SK-N-SH (cell line): Measurements from ENCODE around the gene DCDC1. TPM values are rescaled to one million over a fixed set of nuclear protein-coding genes. Genes with fewer than 3 reads are reported as not detected.

ENCODE experiments used
- CTCF ChIA-PET: fragments of 300-600, 350-600 bp; formaldehyde crosslinking; extraction: SDS; loops from one replicate; lab custom pipeline; 2021; lab: Yijun Ruan, JAX
- POLR2A ChIA-PET: fragments of 350-600 bp; sonication (Branson Sonifier 250); formaldehyde crosslinking; extraction: SDS; loops from one replicate; lab custom pipeline; 2020; ENCODE audit warnings: antibody characterized with exemption, inconsistent platforms; lab: Yijun Ruan, JAX
- DNase-seq: peaks from one replicate; pipeline ENCODE4 v3.0.0; 2012
- H2AFZ ChIP-seq: fragments of 200-600 bp; sonication (generic); 2 replicates; pipeline ENCODE4 v1.8.1; 2016; ENCODE audit warnings: antibody characterized with exemption, mild to moderate bottlenecking, low read depth
- H3F3A ChIP-seq: fragments of 200-600 bp; sonication (generic); replicated peaks from 2 replicates; pipeline ENCODE3; 2016; ENCODE audit warnings: antibody characterized with exemption, mild to moderate bottlenecking; ENCODE audit not compliant: insufficient read depth
- H3K27ac ChIP-seq, 2 experiments: fragments of 200-500 bp in 1 of 2; fragments of 200-600 bp in 1 of 2; sonication (Bioruptor generic) in 1 of 2; sonication (generic), shearing (Covaris generic) in 1 of 2; 2 replicates each; pipeline versions ENCODE4 v1.5.1 to v1.6.1; 2014 to 2016; ENCODE audit warnings: low read depth in 2 of 2, inconsistent platforms in 1 of 2, low read length in 1 of 2, mild to moderate bottlenecking in 1 of 2, mixed read lengths in 1 of 2
- H3K27me3 ChIP-seq: fragments of 200-600 bp; sonication (generic), shearing (Covaris generic); 2 replicates; pipeline ENCODE4 v1.6.1; 2016; ENCODE audit warnings: mixed run types; ENCODE audit not compliant: insufficient read depth
- H3K36me3 ChIP-seq, 2 experiments: fragments of 200-500 bp in 1 of 2; fragments of 200-600 bp in 1 of 2; sonication (Bioruptor generic) in 1 of 2; sonication (generic) in 1 of 2; replicated peaks in 1 of 2; 2 replicates each; pipeline versions ENCODE3 to v1.5.1; 2014 to 2016; ENCODE audit warnings: low read length in 1 of 2, mild to moderate bottlenecking in 1 of 2; ENCODE audit not compliant: insufficient read depth in 2 of 2, control insufficient read depth in 1 of 2
- H3K4me1 ChIP-seq, 2 experiments: fragments of 200-500 bp in 1 of 2; fragments of 200-600 bp in 1 of 2; sonication (Bioruptor generic) in 1 of 2; sonication (generic), shearing (Covaris generic) in 1 of 2; 2 replicates each; pipeline versions ENCODE4 v1.5.1 to v1.6.1; 2014 to 2016; ENCODE audit warnings: low read depth in 1 of 2, low read length in 1 of 2, mixed run types in 1 of 2; ENCODE audit not compliant: insufficient read depth in 2 of 2, control insufficient read depth in 1 of 2
- H3K4me2 ChIP-seq: fragments of 200-600 bp; sonication (generic), shearing (Covaris generic); 2 replicates; pipeline ENCODE4 v1.6.1; 2017; ENCODE audit warnings: mixed run types
- H3K4me3 ChIP-seq, 2 experiments: fragments of 200-500 bp in 1 of 2; fragments of 200-600 bp in 1 of 2; sonication (Bioruptor generic) in 1 of 2; sonication (generic), shearing (Covaris generic) in 1 of 2; 2 replicates each; pipeline versions ENCODE4 v1.5.1 to v1.8.1; 2014 to 2016; ENCODE audit warnings: low read depth in 2 of 2, inconsistent platforms in 1 of 2, low read length in 1 of 2, mild to moderate bottlenecking in 1 of 2, mixed read lengths in 1 of 2, moderate library complexity in 1 of 2
- H3K79me2 ChIP-seq: fragments of 200-600 bp; sonication (generic); 2 replicates; pipeline ENCODE4 v1.8.1; 2017; ENCODE audit warnings: mild to moderate bottlenecking; ENCODE audit not compliant: insufficient read depth
- H3K9ac ChIP-seq: fragments of 200-600 bp; sonication (generic); 2 replicates; pipeline ENCODE4 v1.6.1; 2017; ENCODE audit warnings: mixed run types
- H3K9me2 ChIP-seq: fragments of 200-600 bp; sonication (generic); 2 replicates; pipeline ENCODE4 v1.6.1; 2017; ENCODE audit warnings: mixed run types
- H3K9me3 ChIP-seq: fragments of 200-600 bp; sonication (generic); 2 replicates; pipeline ENCODE4 v1.6.1; 2017; ENCODE audit warnings: mixed run types, mild to moderate bottlenecking, moderate library complexity
- H4K20me1 ChIP-seq: fragments of 200-600 bp; sonication (generic); 2 replicates; pipeline ENCODE4 v1.6.1; 2017; ENCODE audit warnings: mild to moderate bottlenecking, mixed run types; ENCODE audit not compliant: insufficient read depth
- CHD2 ChIP-seq: fragments of 150-350 bp; IDR thresholded peaks from 2 replicates; pipeline ENCODE4 v1.6.1; 2018; ENCODE audit warnings: low read length; ENCODE audit not compliant: partially characterized antibody
- CTCF ChIP-seq: fragments of 200-600 bp; sonication (generic); IDR thresholded peaks from 2 replicates; pipeline ENCODE4 v1.6.1; 2017; ENCODE audit warnings: antibody characterized with exemption, mild to moderate bottlenecking, moderate library complexity
- FOXJ3 ChIP-seq: sonication (generic); formaldehyde crosslinking; IDR thresholded peaks from 2 replicates; pipeline ENCODE4 v1.5.1; 2020; ENCODE audit warnings: mild to moderate bottlenecking, missing genetic modification reagents
- FOXM1 ChIP-seq: IDR thresholded peaks from 2 replicates; pipeline ENCODE4 v1.4.0; 2012; ENCODE audit warnings: low read depth, mild to moderate bottlenecking
- GATA2 ChIP-seq: sonication (generic); formaldehyde crosslinking; IDR thresholded peaks from 2 replicates; pipeline ENCODE4 v1.5.0; 2020; ENCODE audit warnings: mild to moderate bottlenecking, missing genetic modification reagents
- MEF2A ChIP-seq: IDR thresholded peaks from 2 replicates; pipeline ENCODE4 v1.4.0; 2012; ENCODE audit warnings: low read depth, borderline replicate concordance
- RFX5 ChIP-seq: IDR thresholded peaks from 2 replicates; pipeline ENCODE4 v1.6.1; 2012; ENCODE audit warnings: mild to moderate bottlenecking, improper control_type of control experiment, low read length
- YY1 ChIP-seq: IDR thresholded peaks from 2 replicates; pipeline ENCODE4 v1.4.0; 2012; ENCODE audit warnings: low read depth, mild to moderate bottlenecking
- WGBS: methylation state at CpG from one replicate; pipeline ENCODE4 v1.1.6; 2017; ENCODE audit warnings: low lambda C conversion rate; 5-methylcytosine and 5-hydroxymethylcytosine counted together
- polyA plus RNA-seq, 3 experiments: library from polyadenylated mRNA; depleted of rRNA; stranded (reverse); fragments of >200 nt; gene quantifications; 2 replicates each; pipeline ENCODE4 v1.2.3, GENCODE V29; 2012
- TF ChIP-seq, protein P1 (sequence below): IDR thresholded peaks from 2 replicates; pipeline ENCODE4 v1.4.0; 2012; ENCODE audit warnings: low read depth, borderline replicate concordance
- TF ChIP-seq, protein P2 (sequence below): IDR thresholded peaks from 2 replicates; pipeline ENCODE4 v1.6.1; 2012; ENCODE audit warnings: mild to moderate bottlenecking, low read depth, low read length, moderate library complexity
- TF ChIP-seq, protein P3 (sequence below): IDR thresholded peaks from 2 replicates; pipeline ENCODE4; 2012
- TF ChIP-seq, protein P4 (sequence below): fragments of 150-350 bp; IDR thresholded peaks from 2 replicates; pipeline ENCODE4 v1.6.1; 2016; ENCODE audit warnings: mild to moderate bottlenecking, low read depth, low read length

Gene DCDC1
- polyA plus RNA-seq, 1 of the 3 experiments (the other 2 are of a cell fraction): 0.12 TPM

- no peak overlapping the region for H3K9ac ChIP-seq
- TF ChIP-seq MEF2A: no peak
- TF ChIP-seq FOXM1: no peak
- TF ChIP-seq FOXJ3: no peak
- TF ChIP-seq YY1: no peak
- TF ChIP-seq, protein P1, sequence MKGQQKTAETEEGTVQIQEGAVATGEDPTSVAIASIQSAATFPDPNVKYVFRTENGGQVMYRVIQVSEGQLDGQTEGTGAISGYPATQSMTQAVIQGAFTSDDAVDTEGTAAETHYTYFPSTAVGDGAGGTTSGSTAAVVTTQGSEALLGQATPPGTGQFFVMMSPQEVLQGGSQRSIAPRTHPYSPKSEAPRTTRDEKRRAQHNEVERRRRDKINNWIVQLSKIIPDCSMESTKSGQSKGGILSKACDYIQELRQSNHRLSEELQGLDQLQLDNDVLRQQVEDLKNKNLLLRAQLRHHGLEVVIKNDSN: no peak
- TF ChIP-seq RFX5: no peak
- TF ChIP-seq GATA2: no peak
- TF ChIP-seq CHD2: no peak
- TF ChIP-seq, protein P2, sequence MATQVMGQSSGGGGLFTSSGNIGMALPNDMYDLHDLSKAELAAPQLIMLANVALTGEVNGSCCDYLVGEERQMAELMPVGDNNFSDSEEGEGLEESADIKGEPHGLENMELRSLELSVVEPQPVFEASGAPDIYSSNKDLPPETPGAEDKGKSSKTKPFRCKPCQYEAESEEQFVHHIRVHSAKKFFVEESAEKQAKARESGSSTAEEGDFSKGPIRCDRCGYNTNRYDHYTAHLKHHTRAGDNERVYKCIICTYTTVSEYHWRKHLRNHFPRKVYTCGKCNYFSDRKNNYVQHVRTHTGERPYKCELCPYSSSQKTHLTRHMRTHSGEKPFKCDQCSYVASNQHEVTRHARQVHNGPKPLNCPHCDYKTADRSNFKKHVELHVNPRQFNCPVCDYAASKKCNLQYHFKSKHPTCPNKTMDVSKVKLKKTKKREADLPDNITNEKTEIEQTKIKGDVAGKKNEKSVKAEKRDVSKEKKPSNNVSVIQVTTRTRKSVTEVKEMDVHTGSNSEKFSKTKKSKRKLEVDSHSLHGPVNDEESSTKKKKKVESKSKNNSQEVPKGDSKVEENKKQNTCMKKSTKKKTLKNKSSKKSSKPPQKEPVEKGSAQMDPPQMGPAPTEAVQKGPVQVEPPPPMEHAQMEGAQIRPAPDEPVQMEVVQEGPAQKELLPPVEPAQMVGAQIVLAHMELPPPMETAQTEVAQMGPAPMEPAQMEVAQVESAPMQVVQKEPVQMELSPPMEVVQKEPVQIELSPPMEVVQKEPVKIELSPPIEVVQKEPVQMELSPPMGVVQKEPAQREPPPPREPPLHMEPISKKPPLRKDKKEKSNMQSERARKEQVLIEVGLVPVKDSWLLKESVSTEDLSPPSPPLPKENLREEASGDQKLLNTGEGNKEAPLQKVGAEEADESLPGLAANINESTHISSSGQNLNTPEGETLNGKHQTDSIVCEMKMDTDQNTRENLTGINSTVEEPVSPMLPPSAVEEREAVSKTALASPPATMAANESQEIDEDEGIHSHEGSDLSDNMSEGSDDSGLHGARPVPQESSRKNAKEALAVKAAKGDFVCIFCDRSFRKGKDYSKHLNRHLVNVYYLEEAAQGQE: no peak
- TF ChIP-seq CTCF: no peak
- TF ChIP-seq, protein P3, sequence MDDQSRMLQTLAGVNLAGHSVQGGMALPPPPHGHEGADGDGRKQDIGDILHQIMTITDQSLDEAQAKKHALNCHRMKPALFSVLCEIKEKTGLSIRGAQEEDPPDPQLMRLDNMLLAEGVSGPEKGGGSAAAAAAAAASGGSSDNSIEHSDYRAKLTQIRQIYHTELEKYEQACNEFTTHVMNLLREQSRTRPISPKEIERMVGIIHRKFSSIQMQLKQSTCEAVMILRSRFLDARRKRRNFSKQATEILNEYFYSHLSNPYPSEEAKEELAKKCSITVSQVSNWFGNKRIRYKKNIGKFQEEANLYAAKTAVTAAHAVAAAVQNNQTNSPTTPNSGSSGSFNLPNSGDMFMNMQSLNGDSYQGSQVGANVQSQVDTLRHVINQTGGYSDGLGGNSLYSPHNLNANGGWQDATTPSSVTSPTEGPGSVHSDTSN: no peak
- TF ChIP-seq, protein P4, sequence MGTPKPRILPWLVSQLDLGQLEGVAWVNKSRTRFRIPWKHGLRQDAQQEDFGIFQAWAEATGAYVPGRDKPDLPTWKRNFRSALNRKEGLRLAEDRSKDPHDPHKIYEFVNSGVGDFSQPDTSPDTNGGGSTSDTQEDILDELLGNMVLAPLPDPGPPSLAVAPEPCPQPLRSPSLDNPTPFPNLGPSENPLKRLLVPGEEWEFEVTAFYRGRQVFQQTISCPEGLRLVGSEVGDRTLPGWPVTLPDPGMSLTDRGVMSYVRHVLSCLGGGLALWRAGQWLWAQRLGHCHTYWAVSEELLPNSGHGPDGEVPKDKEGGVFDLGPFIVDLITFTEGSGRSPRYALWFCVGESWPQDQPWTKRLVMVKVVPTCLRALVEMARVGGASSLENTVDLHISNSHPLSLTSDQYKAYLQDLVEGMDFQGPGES: no peak
- CTCF ChIA-PET: no interaction called here
These were observed 7.8 kb downstream of the DCDC1 start for GRCh38 chr11:31361743-31362142.

More at GRCh38 chr11:31361743-31362142, 7.8 kb downstream of the DCDC1 start:
- H3F3A ChIP-seq: no peaks in the 10 kb centered on the region
- no peaks in the 10 kb centered on the region for H3K4me1 ChIP-seq
- POLR2A ChIA-PET: no interaction called here
- H3K4me2 ChIP-seq: no peak overlapping the region
- no peaks in the 10 kb centered on the region for H3K9me3 ChIP-seq
- H4K20me1 ChIP-seq: no peaks in the 10 kb centered on the region
- H3K79me2 ChIP-seq: no peaks in the 10 kb centered on the region
- DNase-seq: no peak
- no peaks in the 10 kb centered on the region; the same call in 1 of the 2 replicates for H3K27me3 ChIP-seq
- no peak overlapping the region for H3K4me3 ChIP-seq
- H3K9me2 ChIP-seq: no peaks in the 10 kb centered on the region
- 46% methylated on average over 4 of the region's 4 CpGs for WGBS
- H3K27ac ChIP-seq: no peak overlapping the region
- no peaks in the 10 kb centered on the region for H3K36me3 ChIP-seq
- H2AFZ ChIP-seq: no peak overlapping the region
